ENCODE measurements around the gene TM9SF2.
A peak's percentile ranks its signal among the peaks of the same experiment; 100 is the strongest.

The TM9SF2 gene

GRCh38 chr13:99498171-99499161 is 2.8 kb upstream of the TM9SF2 start:
- H3K4me1 Mint-ChIP-seq = peaks cover 36% of the 10 kb centered on the region
- H3K27me3 Mint-ChIP-seq (ENCODE audit: low read depth) = peaks cover 15% of the 10 kb centered on the region
- peak overlapping the region; percentile 90 to 94 (median 92) for H3K4me3 Mint-ChIP-seq
- H3K27ac Mint-ChIP-seq = peak overlapping the region; percentile 96 to 99 (median 98)
- H3K9me3 Mint-ChIP-seq = peaks cover 3% of the 10 kb centered on the region
- no peaks in the 10 kb centered on the region for H3K36me3 Mint-ChIP-seq (ENCODE audit: low read depth)
- TF ChIP-seq, protein P1, sequence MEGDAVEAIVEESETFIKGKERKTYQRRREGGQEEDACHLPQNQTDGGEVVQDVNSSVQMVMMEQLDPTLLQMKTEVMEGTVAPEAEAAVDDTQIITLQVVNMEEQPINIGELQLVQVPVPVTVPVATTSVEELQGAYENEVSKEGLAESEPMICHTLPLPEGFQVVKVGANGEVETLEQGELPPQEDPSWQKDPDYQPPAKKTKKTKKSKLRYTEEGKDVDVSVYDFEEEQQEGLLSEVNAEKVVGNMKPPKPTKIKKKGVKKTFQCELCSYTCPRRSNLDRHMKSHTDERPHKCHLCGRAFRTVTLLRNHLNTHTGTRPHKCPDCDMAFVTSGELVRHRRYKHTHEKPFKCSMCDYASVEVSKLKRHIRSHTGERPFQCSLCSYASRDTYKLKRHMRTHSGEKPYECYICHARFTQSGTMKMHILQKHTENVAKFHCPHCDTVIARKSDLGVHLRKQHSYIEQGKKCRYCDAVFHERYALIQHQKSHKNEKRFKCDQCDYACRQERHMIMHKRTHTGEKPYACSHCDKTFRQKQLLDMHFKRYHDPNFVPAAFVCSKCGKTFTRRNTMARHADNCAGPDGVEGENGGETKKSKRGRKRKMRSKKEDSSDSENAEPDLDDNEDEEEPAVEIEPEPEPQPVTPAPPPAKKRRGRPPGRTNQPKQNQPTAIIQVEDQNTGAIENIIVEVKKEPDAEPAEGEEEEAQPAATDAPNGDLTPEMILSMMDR (IDR thresholded peaks at IDR 0.05; ENCODE audit: unreplicated experiment in 3 of 3) = no peak

GRCh38 chr13:99500839-99501183 is 461 bp upstream of the TM9SF2 start:
- no peaks in the 10 kb centered on the region for H3K27me3 Mint-ChIP-seq (ENCODE audit: low read depth)
- peaks cover 5% of the 10 kb centered on the region for H3K36me3 Mint-ChIP-seq (ENCODE audit: low read depth)
- H3K9me3 Mint-ChIP-seq = no peaks in the 10 kb centered on the region
- peaks cover 47% of the 10 kb centered on the region for H3K4me1 Mint-ChIP-seq
- H3K4me3 Mint-ChIP-seq = peak overlapping the region; percentile 95 to 100 (median 96)
- TF ChIP-seq, protein P1 (IDR thresholded peaks at IDR 0.05; ENCODE audit: unreplicated experiment in 3 of 3) = no peak
- peak overlapping the region; percentile 86 to 98 (median 95) for H3K27ac Mint-ChIP-seq

DNA sequence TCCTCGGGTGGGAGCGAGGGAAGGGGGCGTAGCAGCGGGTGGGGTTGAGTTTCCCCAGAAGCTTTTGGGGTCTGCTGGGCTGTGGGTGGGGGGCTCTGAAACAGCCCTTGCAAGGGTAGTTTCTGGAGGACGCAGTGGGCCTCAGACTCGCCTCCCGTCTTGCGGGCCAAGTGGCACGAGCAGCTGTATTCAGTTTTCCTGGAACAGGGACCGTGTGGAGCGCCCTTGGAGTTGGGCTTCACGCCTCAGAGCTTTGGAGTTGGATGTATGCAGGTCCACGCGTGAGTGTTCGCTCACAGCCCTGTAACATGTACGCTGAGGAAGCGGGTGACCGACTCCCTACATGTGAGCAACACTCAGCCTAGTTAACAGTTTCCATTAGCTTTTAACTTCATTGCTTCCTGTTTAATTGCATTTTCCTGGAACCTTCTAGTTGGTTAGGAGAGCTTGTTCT is 603 bp downstream of the TM9SF2 start:
- TF ChIP-seq, protein P1 (IDR thresholded peaks at IDR 0.05; ENCODE audit: unreplicated experiment in 3 of 3) = no peak
- Mint-ChIP-seq H3K27ac (peak overlapping the region; percentile 86 to 98 (median 95)), H3K36me3 (ENCODE audit: low read depth) (peaks cover 7% of the 10 kb centered on the region), H3K4me3 (peak overlapping the region; percentile 95 to 100 (median 96)), H3K27me3 (ENCODE audit: low read depth) (no peaks in the 10 kb centered on the region), H3K9me3 (no peaks in the 10 kb centered on the region), H3K4me1 (peaks cover 55% of the 10 kb centered on the region)

GRCh38 chr13:99505814-99506269 is 4.6 kb downstream of the TM9SF2 start:
- Mint-ChIP-seq H3K36me3 (ENCODE audit: low read depth) (peaks cover 41% of the 10 kb centered on the region), H3K27me3 (ENCODE audit: low read depth) (no peaks in the 10 kb centered on the region), H3K4me1 (peaks cover 41% of the 10 kb centered on the region), H3K4me3 (peak overlapping the region; percentile 2 to 16 (median 8)), H3K27ac (peak overlapping the region in 2 of 3 experiments; percentile 3 to 22), H3K9me3 (peaks cover 20% of the 10 kb centered on the region)
- TF ChIP-seq, protein P1 (IDR thresholded peaks at IDR 0.05; ENCODE audit: unreplicated experiment in 3 of 3) = peak; percentile 8 to 45 (median 22)

DNA sequence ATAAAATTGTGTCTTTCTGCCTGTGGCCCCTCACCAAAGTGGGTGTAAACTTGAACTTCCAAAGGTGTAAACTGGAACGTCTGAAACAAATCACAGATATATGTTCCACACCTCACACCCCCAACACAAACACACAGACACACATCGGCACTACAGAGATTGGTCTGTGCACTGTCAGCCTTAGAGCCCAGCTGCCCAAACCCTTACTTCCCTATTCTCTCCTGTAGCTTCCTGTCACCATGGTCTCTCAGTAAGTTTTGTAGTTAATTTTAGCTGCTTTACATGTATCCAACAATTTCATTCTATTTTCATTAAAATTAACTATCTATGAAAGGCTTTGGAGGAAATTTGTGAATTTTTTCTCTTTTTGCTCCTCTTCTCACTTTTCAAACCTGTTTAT is 5.4 kb downstream of the TM9SF2 start:
- Mint-ChIP-seq H3K4me1 (peaks cover 33% of the 10 kb centered on the region), H3K27ac (peak overlapping the region in 1 of 3 experiments; percentile 61), H3K9me3 (peaks cover 20% of the 10 kb centered on the region), H3K27me3 (ENCODE audit: low read depth) (no peaks in the 10 kb centered on the region), H3K4me3 (peak overlapping the region in 1 of 3 experiments; percentile 59), H3K36me3 (ENCODE audit: low read depth) (peaks cover 48% of the 10 kb centered on the region)
- TF ChIP-seq, protein P1 (IDR thresholded peaks at IDR 0.05; ENCODE audit: unreplicated experiment in 3 of 3) = no peak
